Activated naive CD4-positive, alpha-beta T cell treated with anti-CD3 and anti-CD28 coated beads, Interleukin-2, amount 10 ng/mL, durations not matched to agents 7 days and 5 days (primary cell): Measurements from ENCODE around the gene SGPP1.

Experiments
- CTCF ChIA-PET: fragments of 350-600 bp; sonication (Branson Sonifier 250); formaldehyde crosslinking; loops from one replicate; lab custom pipeline; 2021; ENCODE audit warnings: antibody characterized with exemption; lab: Charles Lee
- DNase-seq: peaks from one replicate; pipeline ENCODE4 v3.0.0-alpha.2; 2020
- H3K27ac Mint-ChIP-seq: one replicate; pipeline ENCODE4 v1.8.0; 2021; ENCODE audit warnings: mild to moderate bottlenecking, moderate library complexity, mixed read lengths
- H3K27me3 Mint-ChIP-seq: one replicate; pipeline ENCODE4 v1.8.0; 2021; ENCODE audit warnings: mild to moderate bottlenecking, mixed read lengths
- H3K36me3 Mint-ChIP-seq: one replicate; pipeline ENCODE4 v1.8.0; 2021; ENCODE audit warnings: mixed read lengths
- H3K4me1 Mint-ChIP-seq: one replicate; pipeline ENCODE4 v1.8.0; 2021; ENCODE audit warnings: mixed read lengths
- H3K4me3 Mint-ChIP-seq: one replicate; pipeline ENCODE4 v1.8.0; 2021; ENCODE audit warnings: mild to moderate bottlenecking, moderate library complexity, mixed read lengths
- H3K9me3 Mint-ChIP-seq: one replicate; pipeline ENCODE4 v1.8.0; 2021; ENCODE audit warnings: mixed read lengths

SGPP1 gene, protein sequence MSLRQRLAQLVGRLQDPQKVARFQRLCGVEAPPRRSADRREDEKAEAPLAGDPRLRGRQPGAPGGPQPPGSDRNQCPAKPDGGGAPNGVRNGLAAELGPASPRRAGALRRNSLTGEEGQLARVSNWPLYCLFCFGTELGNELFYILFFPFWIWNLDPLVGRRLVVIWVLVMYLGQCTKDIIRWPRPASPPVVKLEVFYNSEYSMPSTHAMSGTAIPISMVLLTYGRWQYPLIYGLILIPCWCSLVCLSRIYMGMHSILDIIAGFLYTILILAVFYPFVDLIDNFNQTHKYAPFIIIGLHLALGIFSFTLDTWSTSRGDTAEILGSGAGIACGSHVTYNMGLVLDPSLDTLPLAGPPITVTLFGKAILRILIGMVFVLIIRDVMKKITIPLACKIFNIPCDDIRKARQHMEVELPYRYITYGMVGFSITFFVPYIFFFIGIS

DNA sequence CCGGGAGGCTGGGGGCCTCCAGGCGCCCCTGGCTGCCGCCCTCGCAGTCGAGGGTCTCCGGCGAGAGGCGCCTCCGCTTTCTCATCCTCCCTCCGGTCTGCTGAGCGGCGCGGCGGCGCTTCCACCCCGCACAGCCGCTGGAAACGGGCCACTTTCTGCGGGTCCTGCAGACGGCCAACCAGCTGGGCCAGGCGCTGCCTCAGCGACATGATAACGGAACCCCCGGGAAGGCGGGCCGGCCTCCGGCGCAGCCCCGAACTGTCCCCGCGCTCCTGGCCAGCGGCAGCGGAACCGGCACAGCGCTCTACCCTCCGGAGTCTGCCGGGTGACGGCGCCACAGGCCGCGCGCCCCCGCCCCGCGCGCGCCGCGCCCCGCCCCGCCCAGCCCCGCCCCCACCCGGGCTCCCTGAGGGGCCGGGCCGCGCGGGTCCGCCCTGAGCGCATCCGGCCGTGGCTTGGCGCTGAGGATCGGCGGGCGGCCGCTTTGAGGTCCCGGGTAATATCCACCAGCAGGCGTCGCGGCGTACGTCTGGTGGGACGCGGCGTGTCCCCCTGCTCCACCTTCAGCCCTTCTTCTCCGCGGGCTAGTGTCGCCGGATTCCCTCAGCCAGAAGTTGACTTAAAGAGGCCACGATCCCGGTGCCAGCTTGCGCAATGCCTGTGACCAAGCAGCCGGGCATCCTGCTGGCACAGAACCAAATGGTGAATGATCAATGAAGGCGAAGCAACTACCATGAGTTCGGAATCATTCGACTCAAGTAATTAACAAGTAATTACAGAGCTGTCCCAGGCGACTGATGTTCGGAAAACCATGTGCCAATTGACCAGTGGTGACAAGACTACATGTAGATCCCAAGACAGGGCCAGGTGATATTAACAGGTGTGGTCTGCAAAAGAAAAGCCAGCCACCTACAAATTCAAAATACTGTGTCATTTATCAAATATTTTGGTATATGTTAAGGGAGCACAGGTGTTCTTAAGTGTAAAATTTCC is at the start of gene SGPP1:
Gene SGPP1 (minus strand): TSS at position 330 of the 993 bp plus-strand sequence. CDS start 121 bp downstream, at position 209.
- Mint-ChIP-seq H3K4me1 (peaks cover 42% of the 10 kb centered on the region), H3K4me3 (peak within 1 kb of the TSS; percentile 99), H3K9me3 (no peaks in the 10 kb centered on the region), H3K27me3 (peaks cover 23% of the 10 kb centered on the region), H3K36me3 (peaks cover 7% of the 10 kb centered on the region), H3K27ac (peak within 1 kb of the TSS; percentile 94)
- DNase-seq: peak; percentile 89
- CTCF ChIA-PET: interaction anchor here (0.7 to 4.1 kb wide), 3 partner anchors 9 to 86 kb away, joined by 3 to 20 read pairs (median 3); partner anchors contain the start of gene WDR89

DNA sequence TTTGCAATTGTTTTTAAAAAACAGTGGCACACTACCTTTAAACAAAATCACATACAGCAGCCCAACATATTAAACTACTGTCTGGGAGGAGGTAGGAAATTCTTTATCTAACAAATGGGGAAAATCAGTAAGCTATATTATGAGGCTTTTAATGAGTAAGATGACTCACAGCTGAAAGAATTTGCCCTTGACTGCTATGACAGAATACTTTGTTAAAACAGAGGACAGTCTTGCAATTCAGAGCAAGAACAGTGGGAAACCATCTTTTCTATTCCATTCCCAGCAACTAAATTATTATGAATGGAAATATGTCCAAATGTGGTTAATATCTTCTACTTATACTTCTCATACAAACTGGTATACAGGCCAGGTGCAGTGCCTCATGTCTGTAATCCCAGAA is 49.2 kb upstream of the SGPP1 start:
- H3K4me1 Mint-ChIP-seq: peaks cover 7% of the 10 kb centered on the region
- no peak overlapping the region for H3K4me3 Mint-ChIP-seq
- H3K9me3 Mint-ChIP-seq: no peaks in the 10 kb centered on the region
- CTCF ChIA-PET: interaction anchor here (1.4 kb wide), 1 partner anchor 9 kb away, joined by 4 read pairs; no protein-coding TSS in a partner anchor
- H3K36me3 Mint-ChIP-seq: no peaks in the 10 kb centered on the region
- no peak for DNase-seq
- no peak overlapping the region for H3K27ac Mint-ChIP-seq
- H3K27me3 Mint-ChIP-seq: peaks cover 7% of the 10 kb centered on the region

DNA sequence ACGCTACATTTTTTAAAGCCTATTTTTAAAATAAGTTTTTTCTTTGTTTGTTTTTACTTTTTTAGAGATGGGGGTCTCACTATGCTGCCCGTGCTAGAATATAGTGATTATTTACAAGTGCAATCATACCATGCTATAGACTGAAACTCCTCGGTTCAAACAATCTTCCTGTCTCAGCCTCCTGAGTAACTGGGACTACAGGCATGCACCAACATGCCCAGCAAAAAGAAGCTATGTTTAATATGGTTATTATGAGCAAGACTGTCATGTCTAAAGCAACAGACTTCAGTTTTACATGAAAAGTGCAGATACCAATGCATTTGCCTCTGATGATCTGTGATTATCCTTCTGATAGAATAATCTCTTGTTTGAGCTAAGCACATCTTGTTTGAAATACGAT is 45.6 kb upstream of the SGPP1 start:
- Mint-ChIP-seq H3K4me1 (peaks cover 12% of the 10 kb centered on the region), H3K9me3 (no peaks in the 10 kb centered on the region), H3K27me3 (no peaks in the 10 kb centered on the region), H3K36me3 (no peaks in the 10 kb centered on the region), H3K4me3 (no peak overlapping the region), H3K27ac (no peak overlapping the region)
- DNase-seq: no peak
- CTCF ChIA-PET: interaction anchor here (0.7 to 6.9 kb wide), 4 partner anchors 141 to 530 kb away, joined by 3 to 69 read pairs (median 4); no protein-coding TSS in a partner anchor

DNA sequence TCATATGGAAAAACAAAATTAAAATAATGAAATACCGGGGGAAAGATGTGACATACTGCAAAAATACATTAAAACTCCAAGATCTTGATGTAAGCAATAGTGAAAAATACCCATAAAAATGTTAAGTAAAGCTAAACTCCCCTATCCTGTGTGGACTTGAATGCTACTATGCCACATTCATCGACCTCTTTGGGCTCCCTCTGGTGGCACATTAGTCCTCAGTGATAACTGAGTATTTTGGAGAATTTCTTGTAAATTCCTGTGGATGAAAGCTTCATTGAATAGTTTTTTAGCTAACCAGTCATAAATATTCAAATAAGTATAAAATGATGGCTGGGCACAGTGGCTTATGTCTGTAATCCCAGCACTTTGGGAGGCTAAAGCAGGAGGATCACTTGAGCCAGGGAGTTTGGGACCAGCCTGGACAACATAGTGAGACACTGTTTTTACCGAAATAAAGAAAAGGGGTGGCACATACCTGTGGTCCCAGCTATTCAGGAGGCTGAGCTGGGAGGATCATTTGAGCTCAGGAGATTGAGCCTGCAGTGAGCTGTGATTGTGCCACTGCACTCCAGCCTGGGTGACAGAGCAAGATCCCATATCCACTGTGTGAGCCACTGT is 42.4 kb upstream of the SGPP1 start:
- peak; percentile 73 for DNase-seq
- Mint-ChIP-seq H3K9me3 (no peaks in the 10 kb centered on the region), H3K36me3 (no peaks in the 10 kb centered on the region), H3K4me3 (no peak overlapping the region), H3K27me3 (no peaks in the 10 kb centered on the region), H3K27ac (no peak overlapping the region), H3K4me1 (peaks cover 14% of the 10 kb centered on the region)
- CTCF ChIA-PET: interaction anchor here (0.6 to 6.9 kb wide), 20 partner anchors 9 to 526 kb away, joined by 3 to 69 read pairs (median 4); partner anchors contain the start of gene PPP2R5E

DNA sequence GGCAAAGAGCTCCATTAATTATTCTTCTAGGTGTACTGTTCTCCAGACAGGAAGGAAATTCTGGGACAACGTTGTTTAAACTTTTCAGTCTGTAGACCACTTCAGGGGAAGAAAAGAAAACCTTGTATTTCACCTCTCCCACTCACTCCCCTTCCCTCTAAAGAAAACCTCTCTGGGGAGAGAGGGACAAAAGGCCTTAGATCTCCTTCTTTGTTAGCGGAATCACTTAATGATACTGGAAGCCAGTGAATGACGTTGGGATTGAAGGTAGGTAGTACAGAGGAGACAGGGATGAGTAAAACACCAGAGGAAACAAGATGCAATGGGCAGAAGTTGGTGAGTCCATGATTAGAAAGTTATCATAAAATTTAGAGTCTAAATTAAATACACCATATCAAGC is 38.7 kb upstream of the SGPP1 start:
- Mint-ChIP-seq H3K9me3 (no peaks in the 10 kb centered on the region), H3K27me3 (no peaks in the 10 kb centered on the region), H3K4me3 (no peak overlapping the region), H3K27ac (no peak overlapping the region), H3K36me3 (no peaks in the 10 kb centered on the region), H3K4me1 (peaks cover 7% of the 10 kb centered on the region)
- no peak for DNase-seq
- CTCF ChIA-PET: interaction anchor here (0.5 kb wide), 1 partner anchor 141 kb away, joined by 3 read pairs; no protein-coding TSS in a partner anchor

DNA sequence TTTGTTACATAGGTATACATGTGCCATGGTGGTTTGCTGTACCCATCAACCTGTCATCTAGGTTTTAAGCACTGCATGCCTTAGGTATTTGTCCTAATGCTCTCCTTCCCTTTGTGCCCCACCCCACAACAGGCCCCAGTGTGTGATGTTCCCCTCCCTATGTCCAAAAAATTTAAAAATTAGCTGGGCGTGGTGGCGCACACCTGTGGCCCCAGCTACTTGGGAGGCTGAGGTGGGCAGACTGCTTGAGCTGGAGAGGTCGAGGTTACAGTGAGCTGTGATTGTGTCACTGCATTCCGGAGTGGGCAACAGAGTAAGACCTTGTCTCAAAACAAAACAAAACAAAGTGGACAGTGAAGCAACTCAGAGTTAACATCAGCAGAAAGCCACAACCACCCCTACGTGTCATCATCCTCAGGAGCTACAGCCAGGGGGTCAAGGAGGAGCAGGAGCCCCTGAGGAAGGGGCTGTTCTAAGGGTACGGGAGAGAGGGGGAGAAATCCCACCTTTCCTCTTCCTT is 36.8 kb upstream of the SGPP1 start:
- CTCF ChIA-PET: interaction anchor here (0.7 kb wide), 1 partner anchor 16 kb away, joined by 4 read pairs; no protein-coding TSS in a partner anchor
- Mint-ChIP-seq H3K27me3 (no peaks in the 10 kb centered on the region), H3K4me3 (no peak overlapping the region), H3K9me3 (no peaks in the 10 kb centered on the region), H3K36me3 (no peaks in the 10 kb centered on the region), H3K4me1 (peaks cover 15% of the 10 kb centered on the region), H3K27ac (no peak overlapping the region)
- DNase-seq: no peak

DNA sequence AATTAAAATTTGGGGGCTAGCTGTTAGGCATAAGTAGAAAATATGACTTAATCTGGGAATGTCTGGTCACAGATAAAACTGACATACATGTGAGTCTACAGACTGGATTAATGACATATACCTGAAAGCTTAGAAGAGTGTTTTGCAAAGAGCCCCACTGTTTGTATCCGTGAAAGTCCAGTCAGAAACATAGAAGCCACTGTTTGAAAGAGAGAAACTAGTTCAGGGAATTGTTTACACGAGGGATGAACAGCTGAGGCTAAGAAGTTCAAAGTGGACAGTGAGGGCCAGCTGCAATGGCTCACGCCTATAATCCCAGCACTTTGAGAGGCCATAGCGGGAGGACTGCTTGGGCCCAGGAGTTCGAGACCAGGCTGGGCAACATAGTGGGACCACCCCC is 36.2 kb upstream of the SGPP1 start:
- Mint-ChIP-seq H3K4me1 (peaks cover 20% of the 10 kb centered on the region), H3K4me3 (no peak overlapping the region), H3K9me3 (no peaks in the 10 kb centered on the region), H3K27ac (no peak overlapping the region), H3K27me3 (no peaks in the 10 kb centered on the region), H3K36me3 (no peaks in the 10 kb centered on the region)
- CTCF ChIA-PET: interaction anchor here (0.7 kb wide), 1 partner anchor 15 kb away, joined by 4 read pairs; no protein-coding TSS in a partner anchor
- no peak for DNase-seq

DNA sequence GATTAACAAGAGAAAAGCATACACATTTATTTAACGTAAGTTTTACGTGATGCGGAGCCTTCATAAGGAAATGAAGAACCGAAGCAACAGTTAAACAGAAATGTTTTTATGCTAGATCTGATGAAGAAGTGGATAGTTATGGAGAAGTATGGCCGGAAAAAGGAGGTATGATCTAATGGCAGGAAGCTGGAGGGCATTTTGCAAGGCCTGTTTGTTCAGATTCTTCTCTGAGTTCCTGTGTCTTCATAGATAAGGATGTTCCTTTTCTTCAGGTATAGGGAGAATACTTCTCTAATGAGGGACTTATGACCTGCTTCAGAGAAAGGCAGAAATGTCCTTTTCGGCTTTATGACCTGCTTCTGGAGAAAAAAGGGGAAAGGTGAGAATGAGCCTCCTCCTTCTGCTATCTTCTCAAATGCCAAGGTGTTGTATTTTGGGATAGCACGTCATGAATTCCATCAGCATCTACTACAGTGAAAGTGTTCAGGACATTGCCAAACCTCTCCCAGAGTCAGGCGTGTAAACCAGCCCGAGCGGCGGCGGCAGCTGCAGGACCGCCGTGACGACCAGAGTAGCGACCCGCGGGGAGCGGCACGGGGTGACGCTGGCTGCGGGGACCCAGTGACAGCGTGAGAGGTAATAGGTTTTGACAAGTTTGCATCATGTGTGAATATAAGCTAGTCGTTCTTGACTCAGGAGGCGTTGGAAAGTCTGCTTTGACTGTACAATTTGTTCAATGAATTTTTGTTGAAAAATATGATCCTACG is 33.7 kb upstream of the SGPP1 start:
- CTCF ChIA-PET: interaction anchor here (1.4 kb wide), 1 partner anchor 9 kb away, joined by 4 read pairs; no protein-coding TSS in a partner anchor
- no peaks in the 10 kb centered on the region for H3K9me3 Mint-ChIP-seq
- no peak overlapping the region for H3K4me3 Mint-ChIP-seq
- no peaks in the 10 kb centered on the region for H3K27me3 Mint-ChIP-seq
- peaks cover 20% of the 10 kb centered on the region for H3K4me1 Mint-ChIP-seq
- no peaks in the 10 kb centered on the region for H3K36me3 Mint-ChIP-seq
- H3K27ac Mint-ChIP-seq: peak overlapping the region; percentile 44
- no peak for DNase-seq

DNA sequence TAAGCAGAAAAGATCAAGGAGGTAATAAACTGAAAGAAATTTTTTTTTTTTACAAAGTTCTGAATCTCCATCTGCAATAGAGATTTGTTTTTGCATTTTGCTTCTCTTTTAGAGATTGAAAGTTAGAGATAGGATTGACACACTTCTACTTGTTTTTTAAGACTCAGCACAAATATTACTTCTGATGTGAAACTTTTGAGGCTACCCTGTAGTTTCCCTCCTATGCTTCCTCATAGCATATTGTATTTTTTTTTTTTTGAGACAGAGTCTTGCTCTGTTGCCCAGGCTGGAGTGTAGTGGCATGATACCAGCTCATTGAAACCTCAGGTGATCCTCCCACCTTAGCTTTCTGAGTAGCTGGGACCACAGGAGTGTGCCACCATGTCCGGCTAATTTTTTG is 32.1 kb upstream of the SGPP1 start:
- H3K36me3 Mint-ChIP-seq: no peaks in the 10 kb centered on the region
- no peak for DNase-seq
- peak overlapping the region; percentile 64 for H3K4me3 Mint-ChIP-seq
- CTCF ChIA-PET: interaction anchor here (1.3 to 1.4 kb wide), 2 partner anchors 9 to 10 kb away, joined by 3 to 4 read pairs; no protein-coding TSS in a partner anchor
- H3K4me1 Mint-ChIP-seq: peaks cover 18% of the 10 kb centered on the region
- no peaks in the 10 kb centered on the region for H3K9me3 Mint-ChIP-seq
- H3K27me3 Mint-ChIP-seq: no peaks in the 10 kb centered on the region
- peak overlapping the region; percentile 97 for H3K27ac Mint-ChIP-seq

DNA sequence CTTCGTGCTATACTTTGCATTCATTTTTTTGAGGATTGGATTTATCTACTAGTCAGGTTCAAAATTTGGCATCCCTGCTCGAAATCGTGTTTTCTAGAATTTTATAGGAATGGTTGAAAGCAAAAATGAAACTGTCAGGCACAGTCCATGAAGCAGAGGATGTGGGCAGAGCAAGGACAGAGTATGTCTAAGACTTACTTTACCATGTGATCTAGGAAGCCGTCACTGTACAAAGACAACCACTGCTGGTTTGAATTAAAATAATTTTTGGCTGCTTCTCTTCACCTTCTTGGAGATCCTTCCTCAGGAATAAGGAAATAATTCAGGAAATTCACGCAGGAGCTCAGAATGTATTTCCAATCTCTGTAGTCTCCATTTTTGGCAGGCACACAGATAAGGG is 31.6 kb upstream of the SGPP1 start:
- Mint-ChIP-seq H3K4me1 (peaks cover 18% of the 10 kb centered on the region), H3K27me3 (no peaks in the 10 kb centered on the region), H3K36me3 (no peaks in the 10 kb centered on the region), H3K27ac (peak overlapping the region; percentile 97), H3K9me3 (no peaks in the 10 kb centered on the region), H3K4me3 (peak overlapping the region; percentile 64)
- CTCF ChIA-PET: no interaction called here
- peak; percentile 59 for DNase-seq

DNA sequence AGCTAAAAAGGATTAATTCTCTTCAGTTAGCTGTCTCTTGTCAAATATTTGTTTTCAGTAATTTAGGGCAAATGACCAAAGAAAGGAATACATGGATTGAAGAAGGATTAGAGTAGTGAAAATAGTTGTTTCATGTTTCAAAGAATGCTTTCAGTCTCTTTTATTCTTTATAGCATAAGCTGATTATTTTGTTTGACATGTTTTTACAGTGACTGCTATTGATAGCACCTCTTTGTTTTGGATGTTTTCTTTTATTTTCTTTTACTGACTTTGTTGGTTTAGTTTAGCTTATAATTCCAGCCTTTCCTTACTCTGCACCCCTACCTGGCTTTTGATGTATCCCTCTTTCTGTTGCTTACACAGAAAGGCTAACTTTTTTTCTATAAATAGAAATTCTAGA is 29.3 kb upstream of the SGPP1 start:
- CTCF ChIA-PET: interaction anchor here (2.3 kb wide), 1 partner anchor 12 kb away, joined by 13 read pairs; no protein-coding TSS in a partner anchor
- H3K9me3 Mint-ChIP-seq: no peaks in the 10 kb centered on the region
- no peak overlapping the region for H3K4me3 Mint-ChIP-seq
- peaks cover 6% of the 10 kb centered on the region for H3K27me3 Mint-ChIP-seq
- H3K36me3 Mint-ChIP-seq: no peaks in the 10 kb centered on the region
- H3K4me1 Mint-ChIP-seq: peaks cover 21% of the 10 kb centered on the region
- DNase-seq: no peak
- no peak overlapping the region for H3K27ac Mint-ChIP-seq

DNA sequence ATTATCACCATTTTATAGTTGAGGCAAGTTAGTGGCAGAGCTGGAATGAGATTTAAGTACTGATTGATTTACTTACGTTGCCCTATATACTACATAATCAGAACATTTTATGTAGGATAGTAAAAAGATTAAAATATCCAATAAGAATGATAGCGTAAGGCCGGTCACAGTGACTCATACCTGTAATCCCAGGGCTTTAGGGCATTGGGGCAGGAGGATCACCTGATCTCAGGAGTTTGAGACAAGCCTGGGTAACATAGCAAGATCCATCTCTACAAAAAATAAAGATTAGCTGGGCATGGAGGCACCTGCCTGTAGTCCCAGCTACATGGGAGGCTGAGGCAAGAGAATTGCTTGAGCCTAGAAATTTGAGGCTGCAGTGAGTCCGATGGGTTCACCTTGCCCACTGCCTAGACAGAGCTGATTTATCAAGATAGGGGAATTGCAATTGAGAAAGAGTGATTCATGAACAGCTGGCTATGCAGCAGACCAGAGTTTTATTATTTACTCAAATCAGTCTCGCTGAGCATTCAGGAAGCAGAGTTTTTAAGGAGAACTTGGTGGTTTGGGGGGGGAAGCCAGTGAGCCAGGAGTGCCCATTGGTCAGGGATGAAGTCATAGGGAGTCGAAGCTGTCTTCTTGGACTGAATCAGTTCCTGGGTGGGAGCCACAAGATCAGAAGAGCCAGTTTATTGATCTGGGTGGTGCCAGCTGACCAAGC is 24.7 kb upstream of the SGPP1 start:
- no peaks in the 10 kb centered on the region for H3K9me3 Mint-ChIP-seq
- H3K27ac Mint-ChIP-seq: no peak overlapping the region
- no peaks in the 10 kb centered on the region for H3K36me3 Mint-ChIP-seq

More for the DNA sequence above, 24.7 kb upstream of the SGPP1 start:
- Mint-ChIP-seq H3K4me1 (peaks cover 3% of the 10 kb centered on the region), H3K4me3 (no peak overlapping the region), H3K27me3 (peaks cover 6% of the 10 kb centered on the region)
- DNase-seq: no peak
- CTCF ChIA-PET: no interaction called here
